Mucosa of rectum (tissue), 2 donors: ENCODE measurements around the gene NINJ2.
"Not testable (repeated sequence)": the region's sequence is repeated elsewhere in the genome, so short reads cannot be mapped to it uniquely, and the experiment has no call there.

ENCODE experiments used
- H3K27ac ChIP-seq, 2 donors: one replicate each; pipeline ENCODE4 v1.7.0; 2013; ENCODE audit warnings: inconsistent platforms in 2 of 2, low read depth in 2 of 2, low read length in 2 of 2
- H3K27me3 ChIP-seq, 2 donors: one replicate each; pipeline ENCODE4 v1.7.0; 2013; ENCODE audit warnings: low read length in 2 of 2; ENCODE audit not compliant: control insufficient read depth in 2 of 2, insufficient read depth in 2 of 2
- H3K36me3 ChIP-seq, 2 donors: one replicate each; pipeline ENCODE4 v1.7.0; 2013; ENCODE audit warnings: low read length in 2 of 2; ENCODE audit not compliant: control insufficient read depth in 2 of 2, insufficient read depth in 2 of 2
- H3K4me1 ChIP-seq, 2 donors: one replicate each; pipeline ENCODE4 v1.7.0; 2013; ENCODE audit warnings: low read length in 2 of 2, mild to moderate bottlenecking in 1 of 2; ENCODE audit not compliant: control insufficient read depth in 2 of 2, insufficient read depth in 2 of 2
- H3K4me3 ChIP-seq, 2 donors: one replicate each; pipeline ENCODE4 v1.7.0; 2013; ENCODE audit warnings: low read length in 2 of 2
- H3K9ac ChIP-seq, 2 donors: one replicate each; pipeline ENCODE4 v1.7.0; 2013; ENCODE audit warnings: low read length in 2 of 2, low read depth in 1 of 2, mild to moderate bottlenecking in 1 of 2
- H3K9me3 ChIP-seq, 2 donors: one replicate each; pipeline ENCODE4 v1.7.0; 2013; ENCODE audit warnings: low read length in 2 of 2; ENCODE audit not compliant: control insufficient read depth in 2 of 2
- donor health status: healthy.
- donor health status: Normal muscosa, but diverticular disease.

NINJ2 gene

GRCh38 chr12:580813-581212 lies 82.4 kb downstream of the NINJ2 start:
- Histone ChIP-seq H3K27ac (no peak overlapping the region), H3K27me3 (no peaks in the 10 kb centered on the region), H3K4me1 (peaks cover under 1 to 9% of the 10 kb centered on the region in 2 donors), H3K9ac (no peak overlapping the region), H3K9me3 (no peaks in the 10 kb centered on the region), H3K4me3 (no peak overlapping the region), H3K36me3 (no peaks in the 10 kb centered on the region)

GRCh38 chr12:579420-580110 lies 83.7 kb downstream of the NINJ2 start:
- H3K9me3 ChIP-seq = no peaks in the 10 kb centered on the region
- H3K4me3 ChIP-seq = no peak overlapping the region
- H3K9ac ChIP-seq = no peak overlapping the region
- peaks cover 4 to 11% of the 10 kb centered on the region in 2 donors for H3K4me1 ChIP-seq
- no peak overlapping the region for H3K27ac ChIP-seq
- no peaks in the 10 kb centered on the region for H3K27me3 ChIP-seq
- no peaks in the 10 kb centered on the region for H3K36me3 ChIP-seq

- H3K9ac ChIP-seq = no peak overlapping the region
- no peak overlapping the region for H3K4me3 ChIP-seq
- no peak overlapping the region for H3K27ac ChIP-seq
- no peaks in the 10 kb centered on the region for H3K27me3 ChIP-seq
- H3K4me1 ChIP-seq = peaks cover 4 to 11% of the 10 kb centered on the region in 2 donors
- no peaks in the 10 kb centered on the region for H3K9me3 ChIP-seq
- H3K36me3 ChIP-seq = no peaks in the 10 kb centered on the region
Observed at GRCh38 chr12:578748-579419, 84.4 kb downstream of the NINJ2 start.

DNA sequence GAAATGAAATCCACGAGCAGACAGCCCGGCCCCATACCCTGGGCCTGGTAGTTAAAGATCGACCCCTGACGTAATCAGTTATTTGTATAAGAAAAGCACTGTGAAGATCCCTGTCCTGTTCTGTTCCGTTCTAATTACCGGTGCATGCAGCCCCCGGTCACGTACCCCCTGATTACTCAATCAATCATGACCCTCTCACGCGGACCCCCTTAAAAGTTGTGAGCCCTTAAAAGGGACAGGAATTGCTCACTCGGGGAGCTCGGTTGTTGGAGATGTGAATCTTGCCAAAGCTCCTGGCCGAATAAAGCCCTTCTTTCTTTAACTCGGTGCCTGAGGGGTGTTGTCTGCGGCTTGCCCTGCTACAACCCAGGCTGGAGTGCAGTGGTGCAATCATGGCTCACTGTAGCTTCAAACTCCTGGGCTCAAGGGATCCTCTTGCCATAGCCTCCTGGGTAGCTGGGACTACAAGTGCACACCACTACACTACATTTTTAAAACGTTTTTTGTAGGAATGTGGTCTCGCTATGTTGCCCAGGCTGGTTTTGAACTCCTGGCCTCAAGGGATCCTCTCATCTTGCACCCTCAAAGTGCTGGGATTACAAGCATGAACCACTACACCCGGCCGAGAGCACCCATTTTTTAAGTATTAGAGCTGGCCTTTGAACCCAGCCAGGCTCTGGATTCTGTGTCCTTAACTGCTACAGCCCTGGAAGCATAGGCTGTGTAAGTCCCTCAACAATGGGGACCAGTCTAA lies 85.1 kb downstream of the NINJ2 start:
- H3K36me3 ChIP-seq, H3K9ac ChIP-seq, H3K9me3 ChIP-seq, H3K4me3 ChIP-seq, H3K27me3 ChIP-seq, H3K27ac ChIP-seq: not testable (repeated sequence)
- peaks cover 4 to 11% of the 10 kb centered on the region in 2 donors for H3K4me1 ChIP-seq

GRCh38 chr12:576615-577110 lies 86.6 kb downstream of the NINJ2 start:
- H3K36me3 ChIP-seq = no peaks in the 10 kb centered on the region
- peak overlapping the region in 1 of 2 donors; percentile 0 for H3K27ac ChIP-seq
- H3K4me1 ChIP-seq = peaks cover 7 to 16% of the 10 kb centered on the region in 2 donors
- no peaks in the 10 kb centered on the region for H3K9me3 ChIP-seq
- H3K4me3 ChIP-seq = peak overlapping the region; percentile 45 to 60
- peak overlapping the region in 1 of 2 donors; percentile 26 for H3K9ac ChIP-seq
- H3K27me3 ChIP-seq = no peaks in the 10 kb centered on the region

GRCh38 chr12:575948-576614 lies 87.2 kb downstream of the NINJ2 start:
- Histone ChIP-seq H3K9me3 (no peaks in the 10 kb centered on the region), H3K4me1 (peaks cover 11 to 22% of the 10 kb centered on the region in 2 donors), H3K36me3 (no peaks in the 10 kb centered on the region), H3K4me3 (peak overlapping the region; percentile 45 to 60), H3K27me3 (no peaks in the 10 kb centered on the region), H3K9ac (peak overlapping the region; percentile 26 to 43), H3K27ac (peak overlapping the region in 1 of 2 donors; percentile 0)

GRCh38 chr12:575129-575502 lies 88.1 kb downstream of the NINJ2 start:
- H3K4me3 ChIP-seq = no peak overlapping the region
- H3K4me1 ChIP-seq = peaks cover 21 to 30% of the 10 kb centered on the region in 2 donors
- H3K9ac ChIP-seq = no peak overlapping the region
- H3K36me3 ChIP-seq = no peaks in the 10 kb centered on the region
- H3K9me3 ChIP-seq = no peaks in the 10 kb centered on the region
- no peaks in the 10 kb centered on the region for H3K27me3 ChIP-seq
- peak overlapping the region in 1 of 2 donors; percentile 14 for H3K27ac ChIP-seq

- Histone ChIP-seq H3K27ac (no peak overlapping the region), H3K4me1 (peaks cover 24 to 33% of the 10 kb centered on the region in 2 donors), H3K9ac (no peak overlapping the region), H3K36me3 (no peaks in the 10 kb centered on the region), H3K27me3 (no peaks in the 10 kb centered on the region), H3K4me3 (no peak overlapping the region), H3K9me3 (no peaks in the 10 kb centered on the region)
Observed at GRCh38 chr12:574475-575128, 88.6 kb downstream of the NINJ2 start.

DNA sequence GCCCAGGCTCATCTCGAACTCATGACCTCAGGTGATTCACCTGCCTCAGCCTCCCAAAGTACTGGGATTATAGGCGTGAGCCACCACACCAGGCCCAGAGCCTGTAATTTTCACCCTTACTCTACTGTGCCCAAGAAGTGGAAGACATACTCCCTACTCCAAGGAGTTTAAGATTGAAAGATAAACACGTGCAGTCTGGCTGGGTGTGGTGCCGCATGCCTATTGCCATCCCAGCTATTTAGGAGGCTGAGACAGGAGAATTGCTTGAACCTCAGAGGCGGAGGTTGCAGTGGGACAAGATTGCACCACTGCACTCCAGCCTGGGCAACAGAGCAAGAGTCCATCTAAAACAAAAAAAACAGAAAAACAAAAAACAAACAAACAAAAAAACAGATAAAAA lies 90.0 kb downstream of the NINJ2 start:
- Histone ChIP-seq H3K9ac (no peak overlapping the region), H3K27me3 (no peaks in the 10 kb centered on the region), H3K27ac (no peak overlapping the region), H3K9me3 (no peaks in the 10 kb centered on the region), H3K4me1 (peaks cover 37 to 43% of the 10 kb centered on the region in 2 donors), H3K36me3 (no peaks in the 10 kb centered on the region), H3K4me3 (no peak overlapping the region)
